Mucosa of stomach (tissue), 1 donor: ENCODE measurements around the gene MALRD1.

ENCODE experiments used
- H3K27me3 ChIP-seq: one replicate; pipeline ENCODE4 v1.7.0; 2013; ENCODE audit warnings: mild to moderate bottlenecking, low read length; ENCODE audit not compliant: control insufficient read depth, insufficient read depth
- H3K36me3 ChIP-seq: one replicate; pipeline ENCODE4 v1.7.0; 2013; ENCODE audit warnings: low read length; ENCODE audit not compliant: control insufficient read depth, insufficient read depth
- H3K4me1 ChIP-seq: one replicate; pipeline ENCODE4 v1.7.0; 2013; ENCODE audit warnings: mild to moderate bottlenecking, low read length; ENCODE audit not compliant: control insufficient read depth, insufficient read depth
- H3K4me3 ChIP-seq: one replicate; pipeline ENCODE4 v1.7.0; 2013; ENCODE audit warnings: low read length
- H3K9ac ChIP-seq: one replicate; pipeline ENCODE4 v1.7.0; 2013; ENCODE audit warnings: mild to moderate bottlenecking, low read length, moderate library complexity
- H3K9me3 ChIP-seq: one replicate; pipeline ENCODE4 v1.7.0; 2013; ENCODE audit warnings: mild to moderate bottlenecking, low read length, moderate library complexity; ENCODE audit not compliant: control insufficient read depth
- donor health status: Pancreatic carcinoma.

Gene MALRD1

DNA sequence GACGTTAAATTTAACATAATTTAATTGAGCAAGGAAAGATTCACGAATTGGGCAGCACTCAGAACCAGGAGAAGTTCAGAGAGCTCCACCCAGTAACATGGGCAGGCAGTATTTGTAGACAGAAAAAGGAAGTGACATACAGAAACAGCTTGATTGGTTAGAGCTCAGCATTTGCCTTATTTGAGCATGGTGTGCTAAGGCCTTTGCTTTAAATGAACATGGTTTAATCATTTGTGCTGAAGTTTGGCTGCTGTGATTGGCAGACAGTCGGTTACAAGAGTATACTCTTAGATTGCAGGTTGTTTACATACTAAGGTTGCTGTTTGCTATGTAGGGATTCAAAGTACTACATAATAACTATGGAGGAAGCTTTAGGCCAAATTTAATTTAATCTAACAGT lies 199.2 kb downstream of the MALRD1 start:
- H3K36me3 ChIP-seq: no peaks in the 10 kb centered on the region
- no peaks in the 10 kb centered on the region for H3K9me3 ChIP-seq
- H3K4me3 ChIP-seq: no peak overlapping the region
- H3K4me1 ChIP-seq: no peaks in the 10 kb centered on the region
- no peaks in the 10 kb centered on the region for H3K27me3 ChIP-seq
- no peak overlapping the region for H3K9ac ChIP-seq

GRCh38 chr10:19250546-19250945 lies 201.9 kb downstream of the MALRD1 start:
- H3K4me1 ChIP-seq: no peaks in the 10 kb centered on the region
- H3K36me3 ChIP-seq: no peaks in the 10 kb centered on the region
- H3K4me3 ChIP-seq: no peak overlapping the region
- no peaks in the 10 kb centered on the region for H3K27me3 ChIP-seq
- no peak overlapping the region for H3K9ac ChIP-seq
- H3K9me3 ChIP-seq: no peaks in the 10 kb centered on the region

- Histone ChIP-seq H3K27me3 (no peaks in the 10 kb centered on the region), H3K9me3 (no peaks in the 10 kb centered on the region), H3K4me3 (no peak overlapping the region), H3K9ac (no peak overlapping the region), H3K4me1 (no peaks in the 10 kb centered on the region), H3K36me3 (no peaks in the 10 kb centered on the region)
These were observed 203.9 kb downstream of the MALRD1 start for GRCh38 chr10:19252531-19252930.

DNA sequence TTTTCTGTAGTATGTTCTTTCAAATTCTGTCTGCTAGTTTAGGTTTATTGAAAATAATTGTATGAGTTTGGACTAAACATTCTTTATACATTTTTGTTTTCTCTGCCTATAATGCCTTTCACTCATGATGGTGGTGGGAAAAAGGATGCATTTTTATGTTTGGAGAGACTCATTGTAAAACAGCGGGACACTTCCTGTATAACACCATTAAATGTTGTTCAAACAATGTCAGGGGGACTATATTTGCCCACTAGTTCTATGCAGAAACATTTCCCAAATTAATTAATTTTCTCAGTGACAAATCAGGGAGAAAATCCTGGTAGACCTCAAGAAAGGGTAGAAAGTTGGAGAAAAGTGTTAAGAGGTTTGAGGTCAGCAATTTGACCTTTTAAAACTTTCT lies 207.7 kb downstream of the MALRD1 start:
- Histone ChIP-seq H3K4me1 (no peaks in the 10 kb centered on the region), H3K9me3 (no peaks in the 10 kb centered on the region), H3K36me3 (no peaks in the 10 kb centered on the region), H3K4me3 (no peak overlapping the region), H3K9ac (no peak overlapping the region), H3K27me3 (no peaks in the 10 kb centered on the region)

DNA sequence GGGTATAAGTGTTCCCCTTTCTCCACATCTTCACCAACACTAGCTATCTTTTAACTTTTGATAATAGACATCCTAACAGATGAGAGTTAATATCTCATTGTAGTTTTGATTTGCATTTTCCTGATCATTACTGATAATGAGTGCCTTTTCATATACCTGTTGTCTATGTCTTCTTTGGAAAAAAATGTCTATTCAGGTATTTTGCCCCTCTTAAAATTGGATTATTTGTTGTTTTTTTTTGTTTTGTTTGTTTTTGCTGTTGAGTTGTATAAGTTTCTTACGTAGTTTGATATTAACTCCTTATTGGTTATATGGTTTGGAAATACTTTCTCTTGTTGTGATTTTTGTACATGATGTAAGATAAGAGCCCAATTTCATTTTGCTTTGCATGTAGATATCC lies 214.7 kb downstream of the MALRD1 start:
- Histone ChIP-seq H3K4me3 (no peak overlapping the region), H3K36me3 (no peaks in the 10 kb centered on the region), H3K9ac (no peak overlapping the region), H3K27me3 (no peaks in the 10 kb centered on the region), H3K9me3 (no peaks in the 10 kb centered on the region), H3K4me1 (no peaks in the 10 kb centered on the region)

DNA sequence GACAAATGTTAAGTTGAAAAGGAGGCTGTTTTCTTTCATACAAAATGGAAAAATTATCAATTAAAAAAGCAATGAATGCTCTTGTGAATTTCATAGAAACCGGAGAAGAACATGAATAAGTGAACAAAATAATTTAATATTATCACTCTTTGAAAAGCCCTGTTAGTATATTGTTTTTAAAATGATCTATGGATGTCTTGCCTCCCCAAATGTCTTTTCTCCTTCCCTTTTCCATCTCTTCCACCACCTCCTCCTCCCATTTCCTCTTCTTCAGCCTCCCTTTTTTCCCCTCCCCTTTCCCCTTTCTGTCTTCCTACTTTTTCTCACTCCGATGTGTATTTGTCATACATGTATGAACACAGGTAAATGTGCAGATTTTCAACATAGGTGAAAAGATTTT lies 234.7 kb downstream of the MALRD1 start:
- Histone ChIP-seq H3K27me3 (no peaks in the 10 kb centered on the region), H3K4me3 (no peak overlapping the region), H3K9ac (no peak overlapping the region), H3K9me3 (no peaks in the 10 kb centered on the region), H3K36me3 (no peaks in the 10 kb centered on the region), H3K4me1 (no peaks in the 10 kb centered on the region)

- Histone ChIP-seq H3K4me3 (no peak overlapping the region), H3K9me3 (no peaks in the 10 kb centered on the region), H3K36me3 (no peaks in the 10 kb centered on the region), H3K9ac (no peak overlapping the region), H3K27me3 (no peaks in the 10 kb centered on the region), H3K4me1 (no peaks in the 10 kb centered on the region)
These were observed 235.2 kb downstream of the MALRD1 start for GRCh38 chr10:19283786-19284185.

DNA sequence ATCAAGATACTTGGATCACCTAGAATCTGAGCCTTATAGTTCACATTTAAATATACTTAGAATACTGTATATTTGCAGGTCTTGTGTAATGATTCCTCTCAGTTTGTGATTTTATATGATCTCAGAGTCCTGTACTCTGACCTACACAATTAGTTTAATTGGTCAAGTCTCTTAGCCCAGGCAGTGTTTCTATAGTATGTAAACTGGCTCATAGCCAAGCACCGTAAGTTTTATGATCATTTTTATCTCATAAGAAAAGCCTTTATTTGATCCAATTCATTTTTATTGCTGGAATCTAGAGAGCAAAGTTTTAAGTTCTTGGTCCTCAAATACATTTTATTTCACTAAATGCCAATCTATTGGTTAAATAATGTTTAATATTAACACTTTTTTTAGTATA lies 242.2 kb downstream of the MALRD1 start:
- H3K9ac ChIP-seq: no peak overlapping the region
- no peaks in the 10 kb centered on the region for H3K36me3 ChIP-seq
- no peak overlapping the region for H3K4me3 ChIP-seq
- H3K9me3 ChIP-seq: no peaks in the 10 kb centered on the region
- H3K27me3 ChIP-seq: no peaks in the 10 kb centered on the region
- no peaks in the 10 kb centered on the region for H3K4me1 ChIP-seq

GRCh38 chr10:19294233-19294632 lies 245.6 kb downstream of the MALRD1 start:
- Histone ChIP-seq H3K4me3 (no peak overlapping the region), H3K9me3 (no peaks in the 10 kb centered on the region), H3K27me3 (no peaks in the 10 kb centered on the region), H3K4me1 (no peaks in the 10 kb centered on the region), H3K36me3 (no peaks in the 10 kb centered on the region), H3K9ac (no peak overlapping the region)

DNA sequence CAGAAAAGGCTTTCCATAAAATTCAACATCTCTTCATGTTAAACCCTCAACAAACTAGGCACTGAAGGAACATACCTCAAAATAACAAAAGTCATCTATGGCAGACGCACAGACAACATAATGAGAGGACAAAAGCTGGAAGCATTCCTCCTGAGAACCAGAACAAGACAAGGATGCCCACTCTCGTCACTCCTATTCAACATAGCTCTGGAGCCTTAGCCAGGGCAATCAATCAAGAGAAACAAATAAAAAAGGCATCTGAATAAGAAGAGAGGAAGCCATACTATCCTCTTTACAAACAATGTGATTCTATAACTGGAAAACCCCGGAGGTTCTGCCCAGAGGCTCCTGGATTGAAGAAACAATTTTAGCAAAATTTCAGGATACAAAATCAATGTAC lies 251.0 kb downstream of the MALRD1 start:
- no peaks in the 10 kb centered on the region for H3K27me3 ChIP-seq
- H3K9ac ChIP-seq: no peak overlapping the region
- no peaks in the 10 kb centered on the region for H3K36me3 ChIP-seq
- no peaks in the 10 kb centered on the region for H3K4me1 ChIP-seq
- H3K4me3 ChIP-seq: no peak overlapping the region
- H3K9me3 ChIP-seq: no peaks in the 10 kb centered on the region

- H3K4me3 ChIP-seq: no peak overlapping the region
- no peak overlapping the region for H3K9ac ChIP-seq
- H3K27me3 ChIP-seq: no peaks in the 10 kb centered on the region
- no peaks in the 10 kb centered on the region for H3K9me3 ChIP-seq
- H3K36me3 ChIP-seq: no peaks in the 10 kb centered on the region
- no peaks in the 10 kb centered on the region for H3K4me1 ChIP-seq
These were observed 253.5 kb downstream of the MALRD1 start for GRCh38 chr10:19302117-19302516.

- H3K9ac ChIP-seq: no peak overlapping the region
- no peaks in the 10 kb centered on the region for H3K9me3 ChIP-seq
- H3K36me3 ChIP-seq: no peaks in the 10 kb centered on the region
- H3K4me3 ChIP-seq: no peak overlapping the region
- no peaks in the 10 kb centered on the region for H3K27me3 ChIP-seq
- no peaks in the 10 kb centered on the region for H3K4me1 ChIP-seq
These were observed 261.5 kb downstream of the MALRD1 start for GRCh38 chr10:19310066-19310465.

GRCh38 chr10:19316204-19316870 lies 267.7 kb downstream of the MALRD1 start:
- H3K9ac ChIP-seq: no peak overlapping the region
- no peaks in the 10 kb centered on the region for H3K36me3 ChIP-seq
- H3K4me3 ChIP-seq: no peak overlapping the region
- H3K4me1 ChIP-seq: no peaks in the 10 kb centered on the region
- H3K9me3 ChIP-seq: no peaks in the 10 kb centered on the region
- H3K27me3 ChIP-seq: no peaks in the 10 kb centered on the region
